Superior temporal gyrus (tissue), 1 donor: ENCODE measurements around the gene CREB3L1.
A peak's percentile ranks its signal among the peaks of the same experiment; 100 is the strongest.

Experiments
- DNase-seq: peaks from one replicate; pipeline ENCODE4 v3.0.0-alpha.2; 2016; ENCODE audit errors: extremely low spot score

CREB3L1 gene

GRCh38 chr11:46277622-46278386 lies at the start of gene CREB3L1:
Gene CREB3L1 (plus strand): TSS chr11:46277662. CDS start chr11:46278112, 450 bp downstream.
- DNase-seq: no peak

GRCh38 chr11:46229230-46229629 lies 48.2 kb upstream of the CREB3L1 start:
- DNase-seq: no peak

GRCh38 chr11:46234311-46234710 lies 43.2 kb upstream of the CREB3L1 start:
- DNase-seq: no peak

GRCh38 chr11:46235777-46236688 lies 41.4 kb upstream of the CREB3L1 start:
- DNase-seq: no peak

GRCh38 chr11:46236918-46237247 lies 40.6 kb upstream of the CREB3L1 start:
- no peak for DNase-seq

GRCh38 chr11:46237248-46238077 lies 40.0 kb upstream of the CREB3L1 start:
- DNase-seq: no peak

GRCh38 chr11:46238078-46238966 lies 39.1 kb upstream of the CREB3L1 start:
- DNase-seq: peak; percentile 39

- DNase-seq: peak; percentile 84
Measured at GRCh38 chr11:46238967-46239800, 38.3 kb upstream of the CREB3L1 start.

GRCh38 chr11:46239801-46240061 lies 37.7 kb upstream of the CREB3L1 start:
- peak; percentile 49 for DNase-seq

- no peak for DNase-seq
Measured at GRCh38 chr11:46240371-46240770, 37.1 kb upstream of the CREB3L1 start.

- no peak for DNase-seq
Measured at GRCh38 chr11:46240861-46241260, 36.6 kb upstream of the CREB3L1 start.

GRCh38 chr11:46242041-46242951 lies 35.2 kb upstream of the CREB3L1 start:
- DNase-seq: no peak

GRCh38 chr11:46242952-46243795 lies 34.3 kb upstream of the CREB3L1 start:
- DNase-seq: peak; percentile 82

- no peak for DNase-seq
Measured at GRCh38 chr11:46243796-46244109, 33.7 kb upstream of the CREB3L1 start.

GRCh38 chr11:46246521-46246920 lies 30.9 kb upstream of the CREB3L1 start:
- DNase-seq: no peak

GRCh38 chr11:46247090-46247489 lies 30.4 kb upstream of the CREB3L1 start:
- DNase-seq: no peak

GRCh38 chr11:46247659-46248058 lies 29.8 kb upstream of the CREB3L1 start:
- DNase-seq: no peak

- DNase-seq: no peak
Measured at GRCh38 chr11:46248289-46249102, 29.0 kb upstream of the CREB3L1 start.
